NB4 (cell line): ENCODE results near the gene SLC25A21.
"Not testable (repeated sequence)": the region's sequence is repeated elsewhere in the genome, so short reads cannot be mapped to it uniquely, and the experiment has no call there.

Experiments
- DNase-seq: peaks from one replicate; pipeline ENCODE4 v3.0.0; 2010; ENCODE audit warnings: low read depth
- H3K4me3 ChIP-seq: one replicate; pipeline ENCODE4 v1.5.1; 2011; ENCODE audit warnings: mild to moderate bottlenecking, low read depth, low read length, moderate library complexity
- MYC ChIP-seq: IDR thresholded peaks from 2 replicates; pipeline ENCODE4 v1.6.1; 2011; ENCODE audit warnings: low read depth, low read length
- POLR2A ChIP-seq: IDR thresholded peaks from 2 replicates; pipeline ENCODE4 v1.6.1; 2011; ENCODE audit warnings: mild to moderate bottlenecking; ENCODE audit not compliant: insufficient read length; ENCODE audit errors: extremely low read depth
- TF ChIP-seq, protein P1 (sequence below): IDR thresholded peaks from 2 replicates; pipeline ENCODE4 v1.6.1; 2011; ENCODE audit warnings: low read depth, low read length
- TF ChIP-seq, protein P2 (sequence below): IDR thresholded peaks from one replicate; pipeline ENCODE4 v1.5.1; 2012; ENCODE audit warnings: low read depth, low read length

SLC25A21 gene

GRCh38 chr14:37171678-37172023, 755 bp downstream of the SLC25A21 start:
- no peak overlapping the region for H3K4me3 ChIP-seq

DNA sequence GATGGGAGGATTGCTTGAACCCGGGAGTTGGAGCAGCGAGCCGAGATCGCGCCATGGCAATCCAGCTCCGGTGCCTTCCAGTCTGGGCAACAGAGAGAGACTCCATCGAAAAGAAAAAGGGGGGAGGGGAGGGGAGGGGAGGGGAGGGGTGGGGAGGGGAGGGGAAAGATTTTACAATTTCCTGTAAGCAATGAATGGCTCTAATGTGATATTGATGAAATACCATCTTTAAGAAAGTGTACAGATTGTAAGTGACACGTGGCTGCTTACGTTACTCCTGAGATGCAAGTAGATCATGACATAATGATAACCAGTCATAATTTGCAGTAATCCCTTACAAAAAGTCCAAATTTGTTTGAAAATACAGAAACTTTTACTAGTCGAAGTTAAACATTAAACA, 1.4 kb downstream of the SLC25A21 start:
- H3K4me3 ChIP-seq: no peak overlapping the region
- TF ChIP-seq, protein P1, sequence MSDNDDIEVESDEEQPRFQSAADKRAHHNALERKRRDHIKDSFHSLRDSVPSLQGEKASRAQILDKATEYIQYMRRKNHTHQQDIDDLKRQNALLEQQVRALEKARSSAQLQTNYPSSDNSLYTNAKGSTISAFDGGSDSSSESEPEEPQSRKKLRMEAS: no peak
- TF ChIP-seq MYC: no peak
- no peak for DNase-seq

More at GRCh38 chr14:37171678-37172023, 755 bp downstream of the SLC25A21 start:
- no peak for DNase-seq
- no peak for TF ChIP-seq POLR2A
- TF ChIP-seq MYC: no peak
- TF ChIP-seq, protein P1: no peak
- TF ChIP-seq, protein P2, sequence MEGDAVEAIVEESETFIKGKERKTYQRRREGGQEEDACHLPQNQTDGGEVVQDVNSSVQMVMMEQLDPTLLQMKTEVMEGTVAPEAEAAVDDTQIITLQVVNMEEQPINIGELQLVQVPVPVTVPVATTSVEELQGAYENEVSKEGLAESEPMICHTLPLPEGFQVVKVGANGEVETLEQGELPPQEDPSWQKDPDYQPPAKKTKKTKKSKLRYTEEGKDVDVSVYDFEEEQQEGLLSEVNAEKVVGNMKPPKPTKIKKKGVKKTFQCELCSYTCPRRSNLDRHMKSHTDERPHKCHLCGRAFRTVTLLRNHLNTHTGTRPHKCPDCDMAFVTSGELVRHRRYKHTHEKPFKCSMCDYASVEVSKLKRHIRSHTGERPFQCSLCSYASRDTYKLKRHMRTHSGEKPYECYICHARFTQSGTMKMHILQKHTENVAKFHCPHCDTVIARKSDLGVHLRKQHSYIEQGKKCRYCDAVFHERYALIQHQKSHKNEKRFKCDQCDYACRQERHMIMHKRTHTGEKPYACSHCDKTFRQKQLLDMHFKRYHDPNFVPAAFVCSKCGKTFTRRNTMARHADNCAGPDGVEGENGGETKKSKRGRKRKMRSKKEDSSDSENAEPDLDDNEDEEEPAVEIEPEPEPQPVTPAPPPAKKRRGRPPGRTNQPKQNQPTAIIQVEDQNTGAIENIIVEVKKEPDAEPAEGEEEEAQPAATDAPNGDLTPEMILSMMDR: no peak

GRCh38 chr14:37170237-37170636, 2.2 kb downstream of the SLC25A21 start:
- TF ChIP-seq, protein P2: no peak
- TF ChIP-seq, protein P1: no peak
- no peak for TF ChIP-seq POLR2A
- no peak for DNase-seq
- no peak overlapping the region for H3K4me3 ChIP-seq

DNA sequence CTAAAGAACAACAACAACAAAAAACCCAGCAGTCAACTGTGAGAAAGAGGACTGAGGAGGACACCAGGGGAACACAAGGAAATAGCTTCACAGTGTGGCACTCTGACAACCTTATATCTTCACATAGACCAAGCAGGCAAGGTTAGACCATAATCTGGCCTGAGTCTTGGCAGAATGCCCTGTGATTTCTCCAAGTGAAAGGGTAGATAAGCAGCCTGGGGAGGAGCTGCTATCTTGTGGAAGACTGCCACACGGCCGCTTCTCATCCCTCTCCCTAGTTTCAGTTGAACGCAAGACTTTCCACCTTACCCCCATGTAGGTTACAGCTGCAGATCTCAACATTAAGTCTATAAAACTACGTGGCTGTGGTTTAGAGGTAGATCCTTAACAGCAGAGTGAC, 3.7 kb downstream of the SLC25A21 start:
- H3K4me3 ChIP-seq: no peak overlapping the region
- TF ChIP-seq, protein P2: no peak
- no peak for TF ChIP-seq MYC
- no peak for TF ChIP-seq POLR2A
- TF ChIP-seq, protein P1: no peak
- no peak for DNase-seq

- no peak overlapping the region for H3K4me3 ChIP-seq
- TF ChIP-seq POLR2A (no peak), MYC (no peak)
- TF ChIP-seq, protein P1: no peak
- TF ChIP-seq, protein P2: no peak
- DNase-seq: no peak
Observed at GRCh38 chr14:37167151-37168047, 5.0 kb downstream of the SLC25A21 start.

- no peak overlapping the region for H3K4me3 ChIP-seq
- DNase-seq: no peak
- TF ChIP-seq, protein P2: no peak
- TF ChIP-seq, protein P1: no peak
- TF ChIP-seq POLR2A: no peak
- TF ChIP-seq MYC: no peak
Observed at GRCh38 chr14:37165794-37166193, 6.6 kb downstream of the SLC25A21 start.

DNA sequence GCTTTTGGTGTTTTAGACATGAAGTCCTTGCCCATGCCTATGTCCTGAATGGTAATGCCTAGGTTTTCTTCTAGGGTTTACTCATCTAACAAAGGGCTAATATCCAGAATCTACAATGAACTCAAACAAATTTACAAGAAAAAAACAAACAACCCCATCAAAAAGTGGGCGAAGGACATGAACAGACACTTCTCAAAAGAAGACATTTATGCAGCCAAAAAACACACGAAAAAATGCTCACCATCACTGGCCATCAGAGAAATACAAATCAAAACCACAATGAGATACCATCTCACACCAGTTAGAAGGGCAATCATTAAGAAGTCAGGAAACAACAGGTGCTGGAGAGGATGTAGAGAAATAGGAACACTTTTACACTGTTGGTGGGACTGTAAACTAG, 10.1 kb downstream of the SLC25A21 start:
- not testable (repeated sequence) for DNase-seq, H3K4me3 ChIP-seq
